LNCaP clone FGC (cell line): ENCODE measurements around the gene DPH6.
A peak's percentile ranks its signal among the peaks of the same experiment; 100 is the strongest.
"Not testable (repeated sequence)": the region's sequence is repeated elsewhere in the genome, so short reads cannot be mapped to it uniquely, and the experiment has no call there.

Experiments
- DNase-seq: peaks from one replicate; pipeline ENCODE4 v3.0.0-alpha.2; 2011; ENCODE audit warnings: low read depth
- H3K4me3 ChIP-seq: 2 replicates; pipeline ENCODE4 v1.5.1; 2011; ENCODE audit warnings: mild to moderate bottlenecking, low read depth, low read length, control low read depth
- TF ChIP-seq, protein P1 (sequence below): IDR thresholded peaks from 2 replicates; pipeline ENCODE4 v1.5.1; 2012; ENCODE audit warnings: mild to moderate bottlenecking; ENCODE audit not compliant: control insufficient read depth, insufficient read depth; ENCODE audit errors: extremely low read depth

Gene DPH6

GRCh38 chr15:35442742-35443141 lies 103.2 kb downstream of the DPH6 start:
- H3K4me3 ChIP-seq, result no peak overlapping the region
- TF ChIP-seq, protein P1, sequence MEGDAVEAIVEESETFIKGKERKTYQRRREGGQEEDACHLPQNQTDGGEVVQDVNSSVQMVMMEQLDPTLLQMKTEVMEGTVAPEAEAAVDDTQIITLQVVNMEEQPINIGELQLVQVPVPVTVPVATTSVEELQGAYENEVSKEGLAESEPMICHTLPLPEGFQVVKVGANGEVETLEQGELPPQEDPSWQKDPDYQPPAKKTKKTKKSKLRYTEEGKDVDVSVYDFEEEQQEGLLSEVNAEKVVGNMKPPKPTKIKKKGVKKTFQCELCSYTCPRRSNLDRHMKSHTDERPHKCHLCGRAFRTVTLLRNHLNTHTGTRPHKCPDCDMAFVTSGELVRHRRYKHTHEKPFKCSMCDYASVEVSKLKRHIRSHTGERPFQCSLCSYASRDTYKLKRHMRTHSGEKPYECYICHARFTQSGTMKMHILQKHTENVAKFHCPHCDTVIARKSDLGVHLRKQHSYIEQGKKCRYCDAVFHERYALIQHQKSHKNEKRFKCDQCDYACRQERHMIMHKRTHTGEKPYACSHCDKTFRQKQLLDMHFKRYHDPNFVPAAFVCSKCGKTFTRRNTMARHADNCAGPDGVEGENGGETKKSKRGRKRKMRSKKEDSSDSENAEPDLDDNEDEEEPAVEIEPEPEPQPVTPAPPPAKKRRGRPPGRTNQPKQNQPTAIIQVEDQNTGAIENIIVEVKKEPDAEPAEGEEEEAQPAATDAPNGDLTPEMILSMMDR, result no peak
- no peak for DNase-seq

DNA sequence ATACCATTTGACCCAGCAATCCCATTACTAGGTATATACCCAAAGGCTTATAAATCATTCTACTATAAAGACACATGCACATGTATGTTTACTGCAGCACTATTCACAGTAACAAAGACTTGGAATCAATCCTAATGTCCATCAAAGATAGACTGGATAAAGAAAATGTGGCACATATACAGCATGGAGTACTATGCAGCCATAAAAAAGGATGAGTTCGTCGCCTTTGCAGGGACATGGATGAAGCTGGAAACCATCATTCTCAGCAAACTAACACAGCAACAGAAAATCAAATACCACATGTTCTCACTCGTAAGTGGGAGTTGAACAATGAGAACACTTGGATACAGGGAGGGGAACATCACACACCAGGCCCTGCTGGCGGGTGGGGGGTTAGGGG lies 104.7 kb downstream of the DPH6 start:
- not testable (repeated sequence) for H3K4me3 ChIP-seq, DNase-seq

DNA sequence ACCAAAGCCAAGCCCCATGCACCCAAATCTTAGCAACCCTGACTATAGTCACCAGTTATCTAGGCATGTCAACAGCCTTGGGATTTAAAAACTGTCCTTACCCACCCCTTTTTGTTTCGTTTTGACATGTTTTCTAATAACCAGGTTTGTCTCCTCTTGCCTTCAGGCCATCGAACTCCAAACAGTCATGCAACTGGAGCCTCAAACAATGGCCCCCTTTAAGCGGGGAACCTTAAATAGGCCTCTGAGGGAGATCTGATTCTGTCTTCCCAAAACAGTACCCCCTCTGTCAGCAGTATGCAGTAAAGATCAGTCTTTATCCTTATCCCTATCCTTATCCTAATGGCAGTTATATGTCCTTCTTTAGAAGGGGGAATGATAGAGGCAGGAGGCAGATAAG lies 105.7 kb downstream of the DPH6 start:
- H3K4me3 ChIP-seq, result no peak overlapping the region
- DNase-seq, result no peak
- TF ChIP-seq, protein P1, result no peak

GRCh38 chr15:35439291-35439690 lies 106.7 kb downstream of the DPH6 start:
- TF ChIP-seq, protein P1, result no peak
- DNase-seq, result no peak

DNA sequence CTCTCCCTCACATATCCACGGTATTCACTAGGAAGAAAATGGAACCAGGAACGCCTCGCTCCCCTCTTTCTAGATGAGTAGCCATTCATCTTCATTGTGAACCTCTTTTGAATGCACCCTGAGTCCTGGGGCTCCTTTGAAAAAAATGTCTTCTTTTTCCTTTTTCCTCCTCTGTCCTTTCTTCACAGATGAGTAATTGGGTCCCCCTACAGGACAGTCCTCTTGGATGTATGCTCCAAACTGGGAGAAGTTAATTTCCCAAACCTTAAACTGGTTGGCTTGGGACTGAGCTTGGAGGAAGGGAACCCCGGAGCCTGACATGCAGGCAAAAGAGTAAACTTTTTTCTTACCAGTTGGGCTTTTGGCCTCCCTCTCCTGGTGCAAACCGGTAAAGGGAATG lies 108.8 kb downstream of the DPH6 start:
- no peak for DNase-seq
- H3K4me3 ChIP-seq, result no peak overlapping the region
- TF ChIP-seq, protein P1, result no peak

More at GRCh38 chr15:35439291-35439690, 106.7 kb downstream of the DPH6 start:
- no peak overlapping the region for H3K4me3 ChIP-seq

DNA sequence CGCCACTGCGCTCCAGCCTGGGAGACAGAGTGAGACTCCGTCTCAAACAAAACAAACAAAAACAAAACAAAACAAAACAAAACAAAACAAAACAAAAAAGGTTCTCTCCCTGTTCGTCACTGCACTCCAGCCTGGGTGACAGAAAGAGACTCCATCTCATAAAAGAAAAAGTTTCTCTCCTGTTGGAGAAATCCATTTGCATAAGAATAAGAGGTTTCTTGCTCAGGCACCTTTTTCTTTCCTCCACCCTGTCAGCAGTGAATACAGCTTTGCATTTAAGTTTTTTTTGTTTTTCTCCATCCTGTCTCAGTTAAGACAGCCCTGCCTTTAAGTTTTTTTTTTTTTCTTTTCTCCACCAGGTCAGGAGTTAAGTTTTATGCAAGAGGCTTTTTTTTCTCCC lies 109.5 kb downstream of the DPH6 start:
- DNase-seq, result no peak
- no peak overlapping the region for H3K4me3 ChIP-seq
- TF ChIP-seq, protein P1, result no peak

DNA sequence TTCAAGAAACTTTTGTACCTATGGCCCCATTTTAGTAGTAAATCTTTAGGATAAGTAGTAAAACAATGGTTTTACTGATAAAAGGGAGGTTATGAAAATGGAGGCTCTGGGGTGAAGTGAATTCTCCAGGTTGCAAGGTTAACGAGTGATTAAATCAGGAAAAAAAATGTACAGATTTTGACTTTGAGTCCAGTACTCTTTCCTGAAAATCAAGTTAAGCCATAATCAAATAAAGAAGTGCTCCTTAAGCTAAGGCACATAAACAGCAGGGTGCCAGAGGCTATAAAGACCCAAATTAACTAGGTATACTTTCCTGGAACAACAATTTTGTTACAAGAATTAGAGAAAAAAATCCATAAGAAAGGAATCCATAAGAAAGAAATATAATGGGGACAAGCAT lies 114.7 kb downstream of the DPH6 start:
- peak; percentile 74 for DNase-seq
- TF ChIP-seq, protein P1, result no peak
- no peak overlapping the region for H3K4me3 ChIP-seq
